Activated CD8-positive, alpha-beta T cell treated with anti-CD3 and anti-CD28 coated beads for 36 hours (primary cell): ENCODE data around the gene HMCN2. TPM values are rescaled to one million over a fixed set of nuclear protein-coding genes. Genes with fewer than 3 reads are reported as not detected.

Experiments used
- ATAC-seq: fragments of 200-7000 bp; cut with Tn5 transposase; one replicate; pipeline ENCODE4 v1.10.0; 2021; ENCODE audit warnings: mild to moderate bottlenecking, moderate library complexity
- CTCF ChIA-PET: fragments of 350-600 bp; sonication (Branson Sonifier 250); formaldehyde crosslinking; loops from one replicate; lab custom pipeline; 2021; ENCODE audit warnings: antibody characterized with exemption; lab: Charles Lee
- POLR2A ChIA-PET: fragments of 350-600 bp; sonication (Branson Sonifier 250); formaldehyde crosslinking; loops from one replicate; lab custom pipeline; 2021; ENCODE audit warnings: antibody characterized with exemption; lab: Charles Lee
- DNase-seq: peaks from one replicate; pipeline ENCODE4 v3.0.0-alpha.2; 2020
- H3K27ac Mint-ChIP-seq: one replicate; pipeline ENCODE4 v1.8.0; 2021; ENCODE audit warnings: mild to moderate bottlenecking, mixed read lengths
- H3K27me3 Mint-ChIP-seq: one replicate; pipeline ENCODE4 v1.8.0; 2021; ENCODE audit warnings: mixed read lengths
- H3K36me3 Mint-ChIP-seq: one replicate; pipeline ENCODE4 v1.8.0; 2021; ENCODE audit warnings: low read depth, mixed read lengths
- H3K4me1 Mint-ChIP-seq: one replicate; pipeline ENCODE4 v1.8.0; 2021; ENCODE audit warnings: low read depth, mixed read lengths
- H3K4me3 Mint-ChIP-seq: one replicate; pipeline ENCODE4 v1.8.0; 2021; ENCODE audit warnings: mild to moderate bottlenecking, moderate library complexity, mixed read lengths
- H3K9me3 Mint-ChIP-seq: one replicate; pipeline ENCODE4 v1.8.0; 2021; ENCODE audit warnings: mixed read lengths
- intact Hi-C: fragments of 100-400 bp; cut with micrococcal nuclease; formaldehyde crosslinking; loops from one replicate; pipeline ENCODE4 v1.10.0; 2022
- total RNA-seq, 2 experiments: library from RNA; stranded (reverse); gene quantifications; one replicate each; pipeline ENCODE4 v1.2.3, GENCODE V29; 2021
- TF ChIP-seq, protein P1 (sequence below): fragments of 200-600 bp; IDR thresholded peaks from one replicate; pipeline ENCODE4 v1.8.0; 2022; ENCODE audit warnings: antibody characterized with exemption, mild to moderate bottlenecking

The HMCN2 gene
- total RNA-seq, 2 experiments from 2014 or later, result not detected

DNA sequence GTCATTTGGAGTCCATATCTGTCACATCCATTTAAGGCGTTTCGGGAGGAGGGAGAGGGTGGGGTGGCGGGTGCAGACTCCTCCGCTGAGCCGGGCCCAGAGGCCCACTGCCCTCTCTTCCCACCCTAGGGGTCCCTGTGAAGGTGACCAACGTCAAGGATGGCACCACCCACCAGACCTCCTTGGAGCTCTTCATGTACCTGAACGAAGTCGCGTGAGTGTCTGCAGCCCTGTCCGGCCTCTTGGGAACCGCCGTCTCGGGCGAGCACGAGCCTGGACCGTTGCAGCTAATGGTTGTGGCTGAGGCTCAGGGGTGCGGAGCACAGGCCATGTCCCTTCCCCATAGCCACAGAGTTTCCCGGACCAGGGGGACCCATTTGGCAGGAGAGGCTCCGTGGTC, 214.0 kb downstream of the HMCN2 start:
- Mint-ChIP-seq H3K4me3 (no peak overlapping the region), H3K9me3 (no peaks in the 10 kb centered on the region), H3K27me3 (peaks cover 23% of the 10 kb centered on the region), H3K36me3 (no peaks in the 10 kb centered on the region), H3K27ac (no peak overlapping the region), H3K4me1 (no peaks in the 10 kb centered on the region)
- intact Hi-C loops, result no loop called here
- POLR2A ChIA-PET, result no interaction called here
- no peak for DNase-seq
- ATAC-seq, result no peak
- TF ChIP-seq, protein P1, sequence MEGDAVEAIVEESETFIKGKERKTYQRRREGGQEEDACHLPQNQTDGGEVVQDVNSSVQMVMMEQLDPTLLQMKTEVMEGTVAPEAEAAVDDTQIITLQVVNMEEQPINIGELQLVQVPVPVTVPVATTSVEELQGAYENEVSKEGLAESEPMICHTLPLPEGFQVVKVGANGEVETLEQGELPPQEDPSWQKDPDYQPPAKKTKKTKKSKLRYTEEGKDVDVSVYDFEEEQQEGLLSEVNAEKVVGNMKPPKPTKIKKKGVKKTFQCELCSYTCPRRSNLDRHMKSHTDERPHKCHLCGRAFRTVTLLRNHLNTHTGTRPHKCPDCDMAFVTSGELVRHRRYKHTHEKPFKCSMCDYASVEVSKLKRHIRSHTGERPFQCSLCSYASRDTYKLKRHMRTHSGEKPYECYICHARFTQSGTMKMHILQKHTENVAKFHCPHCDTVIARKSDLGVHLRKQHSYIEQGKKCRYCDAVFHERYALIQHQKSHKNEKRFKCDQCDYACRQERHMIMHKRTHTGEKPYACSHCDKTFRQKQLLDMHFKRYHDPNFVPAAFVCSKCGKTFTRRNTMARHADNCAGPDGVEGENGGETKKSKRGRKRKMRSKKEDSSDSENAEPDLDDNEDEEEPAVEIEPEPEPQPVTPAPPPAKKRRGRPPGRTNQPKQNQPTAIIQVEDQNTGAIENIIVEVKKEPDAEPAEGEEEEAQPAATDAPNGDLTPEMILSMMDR, result no peak
- CTCF ChIA-PET, result no interaction called here

DNA sequence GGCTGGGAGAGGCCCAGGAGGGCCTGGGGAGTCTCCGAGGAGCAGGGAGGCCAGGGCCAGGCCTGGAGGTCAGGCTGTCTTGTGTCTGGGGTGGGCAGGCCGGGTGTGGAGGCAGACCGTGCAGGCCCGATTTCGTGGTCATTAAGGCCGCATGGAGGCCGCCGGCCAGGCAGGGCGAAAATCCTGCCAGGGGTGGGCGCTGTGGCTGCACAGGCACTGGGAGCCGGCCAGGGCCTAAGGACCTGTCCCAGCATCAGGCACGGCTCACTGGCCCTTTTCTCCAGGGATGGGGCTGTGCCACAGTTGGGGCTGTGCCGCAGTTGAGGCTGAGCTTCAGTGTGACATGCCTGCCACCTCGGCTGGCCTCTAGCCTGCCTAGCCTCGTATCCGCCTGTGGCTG, 215.1 kb downstream of the HMCN2 start:
- ChIA-PET POLR2A (no interaction called here), CTCF (no interaction called here)
- H3K4me1 Mint-ChIP-seq, result no peaks in the 10 kb centered on the region
- ATAC-seq (no peak), DNase-seq (no peak)
- H3K27ac Mint-ChIP-seq, result no peak overlapping the region
- no peaks in the 10 kb centered on the region for H3K9me3 Mint-ChIP-seq
- no peaks in the 10 kb centered on the region for H3K36me3 Mint-ChIP-seq
- TF ChIP-seq, protein P1, result no peak
- H3K27me3 Mint-ChIP-seq, result peaks cover 23% of the 10 kb centered on the region
- intact Hi-C loops, result no loop called here
- no peak overlapping the region for H3K4me3 Mint-ChIP-seq

DNA sequence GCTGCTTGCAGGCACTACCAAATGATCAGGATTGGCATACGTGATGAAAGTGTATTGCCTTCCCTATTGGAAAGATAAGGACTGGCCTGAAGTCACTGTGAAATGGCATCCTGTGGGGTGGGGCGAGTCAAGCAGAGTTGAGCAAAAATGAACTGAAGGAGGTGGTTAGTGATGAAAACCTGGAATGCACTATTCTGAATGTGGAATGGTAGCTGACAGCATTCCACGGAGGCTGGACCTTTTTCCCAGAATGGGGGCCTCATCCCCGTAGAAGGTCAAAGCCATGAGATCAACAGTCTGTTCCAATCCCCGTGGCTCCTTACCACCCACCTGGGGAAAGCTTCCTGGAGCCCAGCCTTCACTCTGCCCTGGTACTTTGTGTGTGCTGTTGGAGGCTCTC, 216.9 kb downstream of the HMCN2 start:
- Mint-ChIP-seq H3K4me3 (no peak overlapping the region), H3K4me1 (no peaks in the 10 kb centered on the region), H3K27ac (no peak overlapping the region), H3K27me3 (peaks cover 26% of the 10 kb centered on the region), H3K36me3 (no peaks in the 10 kb centered on the region), H3K9me3 (no peaks in the 10 kb centered on the region)
- ChIA-PET CTCF (interaction anchor here (1.4 kb wide), 1 partner anchor 22 kb away, joined by 3 read pairs; no protein-coding TSS in a partner anchor), POLR2A (no interaction called here)
- intact Hi-C loops, result no loop called here
- DNase-seq (no peak), ATAC-seq (no peak)
- TF ChIP-seq, protein P1, result no peak

DNA sequence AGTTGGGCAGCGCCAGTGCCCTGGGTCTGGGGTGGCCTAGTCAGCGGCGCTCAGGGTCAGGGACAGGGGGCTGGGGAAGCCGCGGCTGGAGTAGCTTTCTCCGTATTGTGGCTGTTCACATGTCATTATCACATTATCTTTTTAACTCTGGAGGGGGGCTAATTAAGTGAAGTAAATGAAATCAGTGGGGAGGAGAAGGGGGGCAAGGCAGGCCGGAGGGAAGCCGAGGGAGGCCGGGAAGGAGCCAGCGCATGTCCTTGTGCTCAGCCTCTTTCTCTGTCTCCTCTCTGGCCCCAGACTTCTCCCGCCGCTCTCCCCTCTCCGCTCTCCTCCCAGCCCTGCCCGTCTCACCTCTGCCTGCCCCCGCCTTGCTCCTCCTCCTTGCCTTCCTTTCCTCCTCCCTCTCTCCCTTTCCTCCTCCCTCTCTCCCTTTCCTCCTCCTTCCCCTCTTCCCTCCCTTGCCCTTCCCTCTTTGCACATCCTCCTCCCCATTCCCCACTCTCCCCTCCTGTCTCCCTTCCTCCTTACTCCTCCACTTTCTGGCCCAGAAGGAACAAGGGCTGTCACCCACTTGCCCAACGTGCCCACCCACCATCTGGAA, 217.9 kb downstream of the HMCN2 start:
- Mint-ChIP-seq H3K27ac (no peak overlapping the region), H3K4me3 (no peak overlapping the region), H3K27me3 (peaks cover 26% of the 10 kb centered on the region), H3K9me3 (no peaks in the 10 kb centered on the region), H3K36me3 (no peaks in the 10 kb centered on the region), H3K4me1 (no peaks in the 10 kb centered on the region)
- TF ChIP-seq, protein P1, result no peak
- intact Hi-C loops, result no loop called here
- no peak for ATAC-seq
- ChIA-PET CTCF (interaction anchor here (1.4 kb wide), 1 partner anchor 23 kb away, joined by 3 read pairs; no protein-coding TSS in a partner anchor), POLR2A (no interaction called here)
- no peak for DNase-seq

Other genes with a start within 250 kb of the HMCN2 start
- gene FNBP1, start 222.6 kb upstream of the HMCN2 start, total RNA-seq, result 100 to 1,000 TPM; 266 to 268 TPM
- 10 to 100 TPM; 18.2 to 19.0 TPM for gene GPR107, start 211.9 kb upstream of the HMCN2 start, total RNA-seq
- gene NCS1, start 93.4 kb upstream of the HMCN2 start, total RNA-seq, result 10 to 100 TPM; 21.2 to 21.3 TPM
- gene ASS1, start 179.2 kb downstream of the HMCN2 start, total RNA-seq, result 10 to 100 TPM in 1 of 2 experiments, 1 to 10 TPM in 1; 9.8 to 11.5 TPM